Glutamatergic neuron (in vitro differentiated cells): ENCODE results near the gene SRPK3. TPM values are rescaled to one million over a fixed set of nuclear protein-coding genes. Genes with fewer than 3 reads are reported as not detected.

ENCODE experiments used
- DNase-seq: peaks from one replicate; pipeline ENCODE4 v3.0.0; 2022
- H3K27ac Mint-ChIP-seq: one replicate; pipeline ENCODE4 v1.8.0; 2020; ENCODE audit warnings: mild to moderate bottlenecking, mixed read lengths, inconsistent platforms; ENCODE audit not compliant: unreplicated experiment
- H3K27me3 Mint-ChIP-seq: one replicate; pipeline ENCODE4 v1.8.0; 2020; ENCODE audit warnings: mild to moderate bottlenecking, moderate library complexity, mixed read lengths, inconsistent platforms; ENCODE audit not compliant: unreplicated experiment
- H3K36me3 Mint-ChIP-seq: one replicate; pipeline ENCODE4 v1.8.0; 2020; ENCODE audit warnings: mild to moderate bottlenecking, mixed read lengths, inconsistent platforms; ENCODE audit not compliant: unreplicated experiment
- H3K4me1 Mint-ChIP-seq: one replicate; pipeline ENCODE4 v1.8.0; 2020; ENCODE audit warnings: mild to moderate bottlenecking, low read depth, mixed read lengths, inconsistent platforms; ENCODE audit not compliant: unreplicated experiment
- H3K4me3 Mint-ChIP-seq: one replicate; pipeline ENCODE4 v1.8.0; 2020; ENCODE audit warnings: mild to moderate bottlenecking, mixed read lengths, inconsistent platforms; ENCODE audit not compliant: unreplicated experiment
- H3K9me3 Mint-ChIP-seq: one replicate; pipeline ENCODE4 v1.8.0; 2020; ENCODE audit warnings: mild to moderate bottlenecking, moderate library complexity, mixed read lengths, inconsistent platforms; ENCODE audit not compliant: unreplicated experiment
- total RNA-seq: library from RNA; stranded (reverse); fragmentation: NEBNext Ultra II Directional; extraction: Animal tissue kit (Norgen Biotek cat#: 25700); gene quantifications from one replicate; pipeline ENCODE4 v1.2.1, GENCODE V29; 2021; ENCODE audit not compliant: unreplicated experiment
- TF ChIP-seq, protein P1 (sequence below): fragments of 200-600 bp; sonication (generic); IDR thresholded peaks from one replicate; pipeline ENCODE4 v1.5.0; 2021; ENCODE audit not compliant: partially characterized antibody, unreplicated experiment

Gene SRPK3
- total RNA-seq, 1 donor from 2014 or later = not detected

DNA sequence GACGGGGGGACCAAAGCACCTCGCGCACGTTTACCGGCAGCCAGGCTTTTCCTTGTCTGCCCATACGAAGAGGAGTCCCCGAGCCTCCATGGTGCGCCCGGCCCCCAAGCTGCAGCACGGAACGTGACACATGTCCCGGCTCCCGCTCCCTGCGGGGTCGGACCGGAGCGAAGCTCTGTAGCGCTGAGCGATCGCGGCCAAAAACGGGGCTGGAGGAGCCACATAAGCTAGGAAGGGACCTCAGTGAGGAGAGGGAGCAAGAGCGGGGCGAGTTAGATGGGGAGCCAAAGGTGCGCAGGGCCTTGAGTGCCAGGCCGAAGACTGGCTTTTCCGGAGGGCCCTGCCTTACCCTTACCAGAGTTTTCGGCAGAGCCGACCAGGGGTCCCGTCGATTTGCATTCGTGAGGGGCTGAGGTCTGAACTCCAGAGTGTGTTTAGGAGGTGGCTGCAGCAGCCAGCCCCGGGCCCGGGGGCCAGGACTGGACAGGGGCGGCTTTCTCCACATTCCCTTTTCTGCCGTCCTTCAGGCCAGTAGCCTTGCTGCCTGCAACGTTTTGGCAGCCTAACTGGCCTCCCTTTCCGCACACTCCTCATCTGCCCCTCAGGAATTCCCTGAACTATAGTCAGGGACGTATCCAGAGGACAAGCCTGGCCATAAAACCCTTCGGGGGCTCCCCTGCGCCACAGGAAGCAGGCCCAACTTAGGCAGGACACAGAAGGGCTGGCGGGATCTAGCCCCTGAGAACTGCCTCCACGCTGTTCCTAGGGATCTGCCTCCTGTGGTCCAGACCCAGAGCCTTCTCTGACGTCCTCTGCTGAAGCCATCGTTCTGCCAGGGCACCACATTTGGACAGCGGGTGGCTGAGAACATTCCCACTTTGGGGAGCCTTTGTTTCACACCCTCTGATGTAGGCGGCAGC is 14.3 kb downstream of the SRPK3 start:
- Mint-ChIP-seq H3K36me3 (no peaks in the 10 kb centered on the region), H3K4me1 (peaks cover 5% of the 10 kb centered on the region), H3K27ac (peak overlapping the region; percentile 95), H3K27me3 (no peaks in the 10 kb centered on the region), H3K9me3 (peaks cover 6% of the 10 kb centered on the region), H3K4me3 (peak overlapping the region; percentile 96)
- TF ChIP-seq, protein P1, sequence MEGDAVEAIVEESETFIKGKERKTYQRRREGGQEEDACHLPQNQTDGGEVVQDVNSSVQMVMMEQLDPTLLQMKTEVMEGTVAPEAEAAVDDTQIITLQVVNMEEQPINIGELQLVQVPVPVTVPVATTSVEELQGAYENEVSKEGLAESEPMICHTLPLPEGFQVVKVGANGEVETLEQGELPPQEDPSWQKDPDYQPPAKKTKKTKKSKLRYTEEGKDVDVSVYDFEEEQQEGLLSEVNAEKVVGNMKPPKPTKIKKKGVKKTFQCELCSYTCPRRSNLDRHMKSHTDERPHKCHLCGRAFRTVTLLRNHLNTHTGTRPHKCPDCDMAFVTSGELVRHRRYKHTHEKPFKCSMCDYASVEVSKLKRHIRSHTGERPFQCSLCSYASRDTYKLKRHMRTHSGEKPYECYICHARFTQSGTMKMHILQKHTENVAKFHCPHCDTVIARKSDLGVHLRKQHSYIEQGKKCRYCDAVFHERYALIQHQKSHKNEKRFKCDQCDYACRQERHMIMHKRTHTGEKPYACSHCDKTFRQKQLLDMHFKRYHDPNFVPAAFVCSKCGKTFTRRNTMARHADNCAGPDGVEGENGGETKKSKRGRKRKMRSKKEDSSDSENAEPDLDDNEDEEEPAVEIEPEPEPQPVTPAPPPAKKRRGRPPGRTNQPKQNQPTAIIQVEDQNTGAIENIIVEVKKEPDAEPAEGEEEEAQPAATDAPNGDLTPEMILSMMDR = no peak
- DNase-seq = peak; percentile 31

DNA sequence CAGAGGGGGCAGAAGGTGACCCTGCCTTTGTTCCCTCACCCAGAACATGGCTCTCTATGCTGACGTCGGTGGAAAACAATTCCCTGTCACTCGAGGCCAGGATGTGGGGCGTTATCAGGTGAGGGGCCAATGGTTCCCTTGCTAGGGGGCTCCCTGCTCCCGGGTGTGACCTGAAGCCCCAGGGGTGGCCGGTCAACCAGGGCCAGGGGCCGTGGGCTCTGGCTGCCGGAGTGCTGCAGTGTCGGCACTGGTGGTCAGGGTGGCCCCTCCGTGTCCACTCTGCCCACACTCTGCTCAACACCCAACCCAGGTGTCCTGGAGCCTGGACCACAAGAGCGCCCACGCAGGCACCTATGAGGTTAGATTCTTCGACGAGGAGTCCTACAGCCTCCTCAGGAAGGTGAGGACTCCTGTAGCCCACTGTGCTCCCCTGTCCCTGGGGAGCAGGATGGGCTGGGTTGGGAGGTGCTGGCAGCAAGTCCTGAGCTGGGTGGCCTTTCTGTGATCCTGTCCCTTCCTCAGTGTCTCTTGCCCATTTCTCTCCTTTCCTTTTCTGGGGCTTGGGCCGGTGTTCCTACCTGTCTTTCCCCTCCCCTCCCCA is 16.7 kb downstream of the SRPK3 start:
- no peak overlapping the region for H3K4me3 Mint-ChIP-seq
- H3K27ac Mint-ChIP-seq = no peak overlapping the region
- H3K27me3 Mint-ChIP-seq = no peaks in the 10 kb centered on the region
- no peaks in the 10 kb centered on the region for H3K36me3 Mint-ChIP-seq
- DNase-seq = no peak
- TF ChIP-seq, protein P1 = no peak
- peaks cover 5% of the 10 kb centered on the region for H3K4me1 Mint-ChIP-seq
- H3K9me3 Mint-ChIP-seq = peaks cover 5% of the 10 kb centered on the region

DNA sequence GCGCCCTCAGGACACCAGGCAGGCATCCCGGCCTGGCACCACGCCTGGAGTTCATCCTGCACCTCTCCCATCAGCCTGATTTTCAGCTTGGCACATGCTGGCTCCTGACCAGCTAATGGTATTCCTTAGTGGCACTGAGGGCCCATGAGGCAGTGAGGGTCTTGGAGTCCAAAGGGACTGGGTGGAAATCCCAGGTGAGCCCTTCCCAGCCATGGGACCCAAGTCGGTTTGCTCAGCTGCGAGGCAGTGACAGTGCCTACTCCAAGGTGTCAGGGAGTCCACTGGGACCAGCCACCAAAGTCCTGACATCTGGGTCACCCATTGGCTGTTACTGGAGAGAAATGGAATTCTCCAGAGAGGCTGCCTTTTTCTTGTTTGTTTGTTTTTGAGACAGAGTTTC is 18.5 kb downstream of the SRPK3 start:
- H3K27ac Mint-ChIP-seq = no peak overlapping the region
- TF ChIP-seq, protein P1 = no peak
- H3K4me1 Mint-ChIP-seq = no peaks in the 10 kb centered on the region
- no peaks in the 10 kb centered on the region for H3K27me3 Mint-ChIP-seq
- no peak for DNase-seq
- no peaks in the 10 kb centered on the region for H3K36me3 Mint-ChIP-seq
- peaks cover 1% of the 10 kb centered on the region for H3K9me3 Mint-ChIP-seq
- no peak overlapping the region for H3K4me3 Mint-ChIP-seq

DNA sequence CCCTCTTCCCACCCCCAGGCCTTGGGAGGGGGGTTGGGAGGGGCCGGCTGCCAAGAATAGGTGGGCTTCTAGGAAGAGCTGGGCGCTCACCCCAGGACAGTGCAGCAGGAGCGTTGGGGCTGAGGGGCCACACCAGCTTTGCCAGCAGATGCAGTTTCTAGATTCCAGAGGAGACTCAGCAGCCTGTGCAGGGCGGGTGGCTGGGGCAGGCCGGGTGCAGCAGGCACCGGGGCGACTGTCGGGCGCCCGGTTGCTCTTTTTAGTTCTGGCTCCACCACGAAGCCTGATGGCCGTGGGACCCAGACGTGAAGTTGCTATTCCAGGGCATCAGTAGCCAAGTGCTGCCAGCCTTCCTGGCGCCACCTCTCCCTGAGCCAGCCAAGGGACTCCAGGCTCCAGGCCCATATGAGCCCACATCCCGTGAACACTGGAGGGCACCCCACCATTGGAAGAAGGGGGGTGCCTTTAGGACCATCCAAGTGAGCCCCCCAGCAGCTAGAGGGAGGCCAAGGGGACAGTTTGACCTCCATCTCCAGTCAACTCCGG is 19.4 kb downstream of the SRPK3 start:
- TF ChIP-seq, protein P1 = no peak

DNA sequence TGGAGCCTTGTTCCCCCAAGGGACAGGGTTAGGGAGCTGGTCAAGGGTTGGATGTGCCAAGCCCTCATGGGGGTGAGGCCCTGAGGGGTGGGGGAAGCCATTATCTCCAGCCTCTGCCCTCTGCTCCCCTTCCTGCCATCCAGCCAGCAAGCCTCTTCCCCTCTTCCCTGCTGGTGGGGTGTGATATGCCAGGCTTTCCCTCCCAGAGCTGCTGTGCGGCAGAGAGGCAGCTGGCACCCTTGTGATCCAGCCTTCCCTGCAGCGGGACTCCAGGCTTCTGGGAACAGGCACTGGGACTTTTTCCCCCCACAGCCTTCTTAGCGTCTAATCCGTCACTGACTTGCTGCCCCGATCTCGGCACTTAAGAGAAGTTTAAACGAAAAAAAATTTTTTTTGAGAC is 19.9 kb downstream of the SRPK3 start:
- peaks cover 1% of the 10 kb centered on the region for H3K9me3 Mint-ChIP-seq
- no peaks in the 10 kb centered on the region for H3K4me1 Mint-ChIP-seq

More for the DNA sequence above, 19.4 kb downstream of the SRPK3 start:
- H3K4me1 Mint-ChIP-seq = no peaks in the 10 kb centered on the region
- peaks cover 1% of the 10 kb centered on the region for H3K9me3 Mint-ChIP-seq
- no peak overlapping the region for H3K4me3 Mint-ChIP-seq
- DNase-seq = no peak
- H3K36me3 Mint-ChIP-seq = no peaks in the 10 kb centered on the region
- no peak overlapping the region for H3K27ac Mint-ChIP-seq
- no peaks in the 10 kb centered on the region for H3K27me3 Mint-ChIP-seq

More for the DNA sequence above, 19.9 kb downstream of the SRPK3 start:
- no peak overlapping the region for H3K4me3 Mint-ChIP-seq
- DNase-seq = no peak
- TF ChIP-seq, protein P1 = no peak
- H3K27me3 Mint-ChIP-seq = no peaks in the 10 kb centered on the region
- no peaks in the 10 kb centered on the region for H3K36me3 Mint-ChIP-seq
- H3K27ac Mint-ChIP-seq = no peak overlapping the region
